SK-N-SH (cell line): ENCODE results near the gene HOXC4. TPM values are rescaled to one million over a fixed set of nuclear protein-coding genes. Genes with fewer than 3 reads are reported as not detected.

Experiments
- CTCF ChIA-PET: fragments of 300-600, 350-600 bp; formaldehyde crosslinking; extraction: SDS; loops from one replicate; lab custom pipeline; 2021; lab: Yijun Ruan, JAX
- POLR2A ChIA-PET: fragments of 350-600 bp; sonication (Branson Sonifier 250); formaldehyde crosslinking; extraction: SDS; loops from one replicate; lab custom pipeline; 2020; ENCODE audit warnings: antibody characterized with exemption, inconsistent platforms; lab: Yijun Ruan, JAX
- DNase-seq: peaks from one replicate; pipeline ENCODE4 v3.0.0; 2012
- H2AFZ ChIP-seq: fragments of 200-600 bp; sonication (generic); 2 replicates; pipeline ENCODE4 v1.8.1; 2016; ENCODE audit warnings: antibody characterized with exemption, mild to moderate bottlenecking, low read depth
- H3F3A ChIP-seq: fragments of 200-600 bp; sonication (generic); replicated peaks from 2 replicates; pipeline ENCODE3; 2016; ENCODE audit warnings: antibody characterized with exemption, mild to moderate bottlenecking; ENCODE audit not compliant: insufficient read depth
- H3K27ac ChIP-seq, 2 experiments: fragments of 200-500 bp in 1 of 2; fragments of 200-600 bp in 1 of 2; sonication (Bioruptor generic) in 1 of 2; sonication (generic), shearing (Covaris generic) in 1 of 2; 2 replicates each; pipeline versions ENCODE4 v1.5.1 to v1.6.1; 2014 to 2016; ENCODE audit warnings: low read depth in 2 of 2, inconsistent platforms in 1 of 2, low read length in 1 of 2, mild to moderate bottlenecking in 1 of 2, mixed read lengths in 1 of 2
- H3K27me3 ChIP-seq: fragments of 200-600 bp; sonication (generic), shearing (Covaris generic); 2 replicates; pipeline ENCODE4 v1.6.1; 2016; ENCODE audit warnings: mixed run types; ENCODE audit not compliant: insufficient read depth
- H3K36me3 ChIP-seq, 2 experiments: fragments of 200-500 bp in 1 of 2; fragments of 200-600 bp in 1 of 2; sonication (Bioruptor generic) in 1 of 2; sonication (generic) in 1 of 2; replicated peaks in 1 of 2; 2 replicates each; pipeline versions ENCODE3 to v1.5.1; 2014 to 2016; ENCODE audit warnings: low read length in 1 of 2, mild to moderate bottlenecking in 1 of 2; ENCODE audit not compliant: insufficient read depth in 2 of 2, control insufficient read depth in 1 of 2
- H3K4me1 ChIP-seq, 2 experiments: fragments of 200-500 bp in 1 of 2; fragments of 200-600 bp in 1 of 2; sonication (Bioruptor generic) in 1 of 2; sonication (generic), shearing (Covaris generic) in 1 of 2; 2 replicates each; pipeline versions ENCODE4 v1.5.1 to v1.6.1; 2014 to 2016; ENCODE audit warnings: low read depth in 1 of 2, low read length in 1 of 2, mixed run types in 1 of 2; ENCODE audit not compliant: insufficient read depth in 2 of 2, control insufficient read depth in 1 of 2
- H3K4me2 ChIP-seq: fragments of 200-600 bp; sonication (generic), shearing (Covaris generic); 2 replicates; pipeline ENCODE4 v1.6.1; 2017; ENCODE audit warnings: mixed run types
- H3K4me3 ChIP-seq, 2 experiments: fragments of 200-500 bp in 1 of 2; fragments of 200-600 bp in 1 of 2; sonication (Bioruptor generic) in 1 of 2; sonication (generic), shearing (Covaris generic) in 1 of 2; 2 replicates each; pipeline versions ENCODE4 v1.5.1 to v1.8.1; 2014 to 2016; ENCODE audit warnings: low read depth in 2 of 2, inconsistent platforms in 1 of 2, low read length in 1 of 2, mild to moderate bottlenecking in 1 of 2, mixed read lengths in 1 of 2, moderate library complexity in 1 of 2
- H3K79me2 ChIP-seq: fragments of 200-600 bp; sonication (generic); 2 replicates; pipeline ENCODE4 v1.8.1; 2017; ENCODE audit warnings: mild to moderate bottlenecking; ENCODE audit not compliant: insufficient read depth
- H3K9ac ChIP-seq: fragments of 200-600 bp; sonication (generic); 2 replicates; pipeline ENCODE4 v1.6.1; 2017; ENCODE audit warnings: mixed run types
- H3K9me2 ChIP-seq: fragments of 200-600 bp; sonication (generic); 2 replicates; pipeline ENCODE4 v1.6.1; 2017; ENCODE audit warnings: mixed run types
- H3K9me3 ChIP-seq: fragments of 200-600 bp; sonication (generic); 2 replicates; pipeline ENCODE4 v1.6.1; 2017; ENCODE audit warnings: mixed run types, mild to moderate bottlenecking, moderate library complexity
- H4K20me1 ChIP-seq: fragments of 200-600 bp; sonication (generic); 2 replicates; pipeline ENCODE4 v1.6.1; 2017; ENCODE audit warnings: mild to moderate bottlenecking, mixed run types; ENCODE audit not compliant: insufficient read depth
- CHD2 ChIP-seq: fragments of 150-350 bp; IDR thresholded peaks from 2 replicates; pipeline ENCODE4 v1.6.1; 2018; ENCODE audit warnings: low read length; ENCODE audit not compliant: partially characterized antibody
- EP300 ChIP-seq, 2 experiments: IDR thresholded peaks; 2 replicates each; pipeline versions ENCODE4 v1.4.0 to v1.6.1; 2012; ENCODE audit warnings: borderline replicate concordance in 1 of 2, low read depth in 1 of 2, low read length in 1 of 2
- EZH2phosphoT487 ChIP-seq: fragments of 200-600 bp; sonication (generic); IDR thresholded peaks from 2 replicates; pipeline ENCODE4 v1.6.1; 2017; ENCODE audit warnings: low read depth, mixed run types, mild to moderate bottlenecking, antibody characterized with exemption, moderate library complexity, borderline replicate concordance
- FOXJ3 ChIP-seq: sonication (generic); formaldehyde crosslinking; IDR thresholded peaks from 2 replicates; pipeline ENCODE4 v1.5.1; 2020; ENCODE audit warnings: mild to moderate bottlenecking, missing genetic modification reagents
- FOXM1 ChIP-seq: IDR thresholded peaks from 2 replicates; pipeline ENCODE4 v1.4.0; 2012; ENCODE audit warnings: low read depth, mild to moderate bottlenecking
- GABPA ChIP-seq: IDR thresholded peaks from 2 replicates; pipeline ENCODE4 v1.4.0; 2012; ENCODE audit warnings: low read depth, mild to moderate bottlenecking
- GATA2 ChIP-seq: sonication (generic); formaldehyde crosslinking; IDR thresholded peaks from 2 replicates; pipeline ENCODE4 v1.5.0; 2020; ENCODE audit warnings: mild to moderate bottlenecking, missing genetic modification reagents
- MXI1 ChIP-seq: IDR thresholded peaks from 2 replicates; pipeline ENCODE4 v1.6.1; 2012; ENCODE audit warnings: mild to moderate bottlenecking, low read depth, low read length, improper control_type of control experiment
- NFIC ChIP-seq: IDR thresholded peaks from 2 replicates; pipeline ENCODE4 v1.4.0; 2012; ENCODE audit warnings: borderline replicate concordance
- RFX5 ChIP-seq: IDR thresholded peaks from 2 replicates; pipeline ENCODE4 v1.6.1; 2012; ENCODE audit warnings: mild to moderate bottlenecking, improper control_type of control experiment, low read length
- RXRA ChIP-seq: IDR thresholded peaks from 2 replicates; pipeline ENCODE4 v1.4.0; 2012; ENCODE audit warnings: low read depth, mild to moderate bottlenecking, borderline replicate concordance
- SMC3 ChIP-seq: IDR thresholded peaks from 2 replicates; pipeline ENCODE4 v1.6.1; 2012; ENCODE audit warnings: low read depth, low read length, improper control_type of control experiment
- TEAD4 ChIP-seq: IDR thresholded peaks from 2 replicates; pipeline ENCODE4 v1.4.0; 2012; ENCODE audit warnings: mild to moderate bottlenecking, borderline replicate concordance; ENCODE audit not compliant: insufficient read depth
- YY1 ChIP-seq: IDR thresholded peaks from 2 replicates; pipeline ENCODE4 v1.4.0; 2012; ENCODE audit warnings: low read depth, mild to moderate bottlenecking
- WGBS: methylation state at CpG from one replicate; pipeline ENCODE4 v1.1.6; 2017; ENCODE audit warnings: low lambda C conversion rate; 5-methylcytosine and 5-hydroxymethylcytosine counted together
- polyA plus RNA-seq, 3 experiments: library from polyadenylated mRNA; depleted of rRNA; stranded (reverse); fragments of >200 nt; gene quantifications; 2 replicates each; pipeline ENCODE4 v1.2.3, GENCODE V29; 2012
- TF ChIP-seq, protein P1 (sequence below): IDR thresholded peaks from 2 replicates; pipeline ENCODE4 v1.4.0; 2012; ENCODE audit warnings: low read depth, borderline replicate concordance
- TF ChIP-seq, protein P2 (sequence below): fragments of 150-350 bp; IDR thresholded peaks from 2 replicates; pipeline ENCODE4 v1.6.1; 2017; ENCODE audit warnings: antibody characterized with exemption, low read length, low read depth, borderline replicate concordance
- TF ChIP-seq, protein P3 (sequence below): IDR thresholded peaks from 2 replicates; pipeline ENCODE4; 2012
- TF ChIP-seq, protein P4 (sequence below): fragments of 200-600 bp; sonication (generic); IDR thresholded peaks from 2 replicates; pipeline ENCODE4 v1.6.1; 2017; ENCODE audit warnings: antibody characterized with exemption, mild to moderate bottlenecking, moderate library complexity
- TF ChIP-seq, protein P5 (sequence below): IDR thresholded peaks from 2 replicates; pipeline ENCODE4 v1.4.0; 2012; ENCODE audit warnings: low read depth, borderline replicate concordance

Gene HOXC4
- polyA plus RNA-seq, 1 of the 3 experiments (the other 2 are of a cell fraction), result 3.7 TPM

DNA sequence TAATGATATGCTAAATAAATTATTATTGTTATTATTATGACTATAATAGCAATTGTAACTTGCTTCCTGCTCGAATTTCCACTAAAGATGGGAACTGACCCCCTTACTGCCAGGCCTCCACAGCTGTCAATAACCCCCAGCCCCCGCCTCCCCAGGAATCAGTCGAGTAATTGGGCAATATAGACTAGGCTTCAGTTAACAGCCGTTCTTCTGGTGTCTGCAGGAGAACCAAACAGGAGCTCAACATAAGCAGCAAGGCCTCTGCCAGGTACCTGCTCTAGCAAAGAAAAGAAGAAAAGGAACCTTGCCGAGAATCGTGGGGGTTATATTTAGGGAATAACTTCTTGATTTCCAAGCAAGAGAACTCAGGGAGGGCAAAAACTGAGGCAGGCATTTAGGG lies 21.8 kb downstream of the HOXC4 start:
- H3K4me1 ChIP-seq, result peaks cover 8 to 12% of the 10 kb centered on the region in 2 experiments; a peak in 3 of 4 replicates
- H3K79me2 ChIP-seq, result no peaks in the 10 kb centered on the region
- POLR2A ChIA-PET, result no interaction called here
- H3F3A ChIP-seq, result no peaks in the 10 kb centered on the region
- H3K36me3 ChIP-seq, result no peaks in the 10 kb centered on the region
- no peak overlapping the region for H2AFZ ChIP-seq
- H3K4me2 ChIP-seq, result no peak overlapping the region
- CTCF ChIA-PET, result interaction anchor here (1.9 kb wide), 1 partner anchor 10 kb away, joined by 5 read pairs; no protein-coding TSS in a partner anchor
- no peak overlapping the region for H3K9ac ChIP-seq
- TF ChIP-seq CHD2 (no peak), RFX5 (no peak), FOXM1 (no peak), FOXJ3 (CRISPR knock-in tag) (no peak), EZH2phosphoT487 (no peak), YY1 (no peak)
- TF ChIP-seq, protein P1, sequence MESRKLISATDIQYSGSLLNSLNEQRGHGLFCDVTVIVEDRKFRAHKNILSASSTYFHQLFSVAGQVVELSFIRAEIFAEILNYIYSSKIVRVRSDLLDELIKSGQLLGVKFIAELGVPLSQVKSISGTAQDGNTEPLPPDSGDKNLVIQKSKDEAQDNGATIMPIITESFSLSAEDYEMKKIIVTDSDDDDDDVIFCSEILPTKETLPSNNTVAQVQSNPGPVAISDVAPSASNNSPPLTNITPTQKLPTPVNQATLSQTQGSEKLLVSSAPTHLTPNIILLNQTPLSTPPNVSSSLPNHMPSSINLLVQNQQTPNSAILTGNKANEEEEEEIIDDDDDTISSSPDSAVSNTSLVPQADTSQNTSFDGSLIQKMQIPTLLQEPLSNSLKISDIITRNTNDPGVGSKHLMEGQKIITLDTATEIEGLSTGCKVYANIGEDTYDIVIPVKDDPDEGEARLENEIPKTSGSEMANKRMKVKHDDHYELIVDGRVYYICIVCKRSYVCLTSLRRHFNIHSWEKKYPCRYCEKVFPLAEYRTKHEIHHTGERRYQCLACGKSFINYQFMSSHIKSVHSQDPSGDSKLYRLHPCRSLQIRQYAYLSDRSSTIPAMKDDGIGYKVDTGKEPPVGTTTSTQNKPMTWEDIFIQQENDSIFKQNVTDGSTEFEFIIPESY, result no peak
- TF ChIP-seq, protein P2, sequence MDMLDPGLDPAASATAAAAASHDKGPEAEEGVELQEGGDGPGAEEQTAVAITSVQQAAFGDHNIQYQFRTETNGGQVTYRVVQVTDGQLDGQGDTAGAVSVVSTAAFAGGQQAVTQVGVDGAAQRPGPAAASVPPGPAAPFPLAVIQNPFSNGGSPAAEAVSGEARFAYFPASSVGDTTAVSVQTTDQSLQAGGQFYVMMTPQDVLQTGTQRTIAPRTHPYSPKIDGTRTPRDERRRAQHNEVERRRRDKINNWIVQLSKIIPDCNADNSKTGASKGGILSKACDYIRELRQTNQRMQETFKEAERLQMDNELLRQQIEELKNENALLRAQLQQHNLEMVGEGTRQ, result no peak
- TF ChIP-seq, protein P3, sequence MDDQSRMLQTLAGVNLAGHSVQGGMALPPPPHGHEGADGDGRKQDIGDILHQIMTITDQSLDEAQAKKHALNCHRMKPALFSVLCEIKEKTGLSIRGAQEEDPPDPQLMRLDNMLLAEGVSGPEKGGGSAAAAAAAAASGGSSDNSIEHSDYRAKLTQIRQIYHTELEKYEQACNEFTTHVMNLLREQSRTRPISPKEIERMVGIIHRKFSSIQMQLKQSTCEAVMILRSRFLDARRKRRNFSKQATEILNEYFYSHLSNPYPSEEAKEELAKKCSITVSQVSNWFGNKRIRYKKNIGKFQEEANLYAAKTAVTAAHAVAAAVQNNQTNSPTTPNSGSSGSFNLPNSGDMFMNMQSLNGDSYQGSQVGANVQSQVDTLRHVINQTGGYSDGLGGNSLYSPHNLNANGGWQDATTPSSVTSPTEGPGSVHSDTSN, result no peak
- no peak for DNase-seq
- H3K27ac ChIP-seq, result no peak overlapping the region
- no peaks in the 10 kb centered on the region for H3K9me3 ChIP-seq
- WGBS, result 64% methylated on average over 6 of the region's 6 CpGs
- no peak overlapping the region for H3K4me3 ChIP-seq
- H3K27me3 ChIP-seq, result no peaks in the 10 kb centered on the region
- H3K9me2 ChIP-seq, result no peaks in the 10 kb centered on the region
- no peaks in the 10 kb centered on the region for H4K20me1 ChIP-seq

DNA sequence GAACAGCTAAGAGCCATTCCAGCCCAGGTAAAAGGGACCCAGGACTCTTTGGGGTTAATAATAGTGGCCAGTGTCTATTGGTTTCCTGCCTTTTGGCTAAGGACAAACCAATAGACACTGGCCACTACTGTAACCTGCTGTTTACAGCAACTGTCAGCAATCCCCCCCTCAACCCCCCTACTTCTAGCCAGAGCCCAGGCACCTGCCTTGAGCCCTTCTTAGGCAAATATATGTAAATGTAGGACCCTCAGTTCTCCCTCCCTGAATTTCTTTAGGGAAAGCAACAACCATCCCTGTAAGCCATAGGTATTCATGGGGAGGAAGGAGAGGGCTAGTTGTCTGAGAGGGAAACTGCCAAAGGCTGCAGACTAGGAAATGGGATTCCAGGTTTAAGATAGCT lies 22.3 kb downstream of the HOXC4 start:
- Histone ChIP-seq H3K9me3 (no peaks in the 10 kb centered on the region), H3K4me1 (peaks cover 8 to 10% of the 10 kb centered on the region in 2 experiments; a peak in 3 of 4 replicates), H3K9ac (no peak overlapping the region), H3K27ac (no peak overlapping the region), H3F3A (no peaks in the 10 kb centered on the region), H3K27me3 (no peaks in the 10 kb centered on the region), H3K4me2 (no peak overlapping the region), H3K4me3 (no peak overlapping the region), H4K20me1 (no peaks in the 10 kb centered on the region), H3K79me2 (no peaks in the 10 kb centered on the region), H3K36me3 (no peaks in the 10 kb centered on the region), H2AFZ (no peak overlapping the region), H3K9me2 (no peaks in the 10 kb centered on the region)
- CTCF ChIA-PET, result interaction anchor here (1.9 kb wide), 1 partner anchor 10 kb away, joined by 5 read pairs; no protein-coding TSS in a partner anchor
- POLR2A ChIA-PET, result no interaction called here
- DNase-seq, result no peak
- no peak for TF ChIP-seq SMC3
- no peak for TF ChIP-seq EP300 (IDR thresholded peaks at IDR 0.05; ENCODE audit: borderline replicate concordance in 1 of 2, low read depth in 1 of 2, low read length in 1 of 2)
- TF ChIP-seq TEAD4, result no peak
- TF ChIP-seq GABPA, result no peak
- TF ChIP-seq RFX5, result no peak
- TF ChIP-seq RXRA, result no peak
- TF ChIP-seq, protein P4, sequence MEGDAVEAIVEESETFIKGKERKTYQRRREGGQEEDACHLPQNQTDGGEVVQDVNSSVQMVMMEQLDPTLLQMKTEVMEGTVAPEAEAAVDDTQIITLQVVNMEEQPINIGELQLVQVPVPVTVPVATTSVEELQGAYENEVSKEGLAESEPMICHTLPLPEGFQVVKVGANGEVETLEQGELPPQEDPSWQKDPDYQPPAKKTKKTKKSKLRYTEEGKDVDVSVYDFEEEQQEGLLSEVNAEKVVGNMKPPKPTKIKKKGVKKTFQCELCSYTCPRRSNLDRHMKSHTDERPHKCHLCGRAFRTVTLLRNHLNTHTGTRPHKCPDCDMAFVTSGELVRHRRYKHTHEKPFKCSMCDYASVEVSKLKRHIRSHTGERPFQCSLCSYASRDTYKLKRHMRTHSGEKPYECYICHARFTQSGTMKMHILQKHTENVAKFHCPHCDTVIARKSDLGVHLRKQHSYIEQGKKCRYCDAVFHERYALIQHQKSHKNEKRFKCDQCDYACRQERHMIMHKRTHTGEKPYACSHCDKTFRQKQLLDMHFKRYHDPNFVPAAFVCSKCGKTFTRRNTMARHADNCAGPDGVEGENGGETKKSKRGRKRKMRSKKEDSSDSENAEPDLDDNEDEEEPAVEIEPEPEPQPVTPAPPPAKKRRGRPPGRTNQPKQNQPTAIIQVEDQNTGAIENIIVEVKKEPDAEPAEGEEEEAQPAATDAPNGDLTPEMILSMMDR, result no peak
- no peak for TF ChIP-seq NFIC
- no peak for TF ChIP-seq MXI1
- TF ChIP-seq, protein P3, result no peak
- no peak for TF ChIP-seq EZH2phosphoT487
- TF ChIP-seq, protein P2, result no peak
- TF ChIP-seq, protein P5, sequence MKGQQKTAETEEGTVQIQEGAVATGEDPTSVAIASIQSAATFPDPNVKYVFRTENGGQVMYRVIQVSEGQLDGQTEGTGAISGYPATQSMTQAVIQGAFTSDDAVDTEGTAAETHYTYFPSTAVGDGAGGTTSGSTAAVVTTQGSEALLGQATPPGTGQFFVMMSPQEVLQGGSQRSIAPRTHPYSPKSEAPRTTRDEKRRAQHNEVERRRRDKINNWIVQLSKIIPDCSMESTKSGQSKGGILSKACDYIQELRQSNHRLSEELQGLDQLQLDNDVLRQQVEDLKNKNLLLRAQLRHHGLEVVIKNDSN, result no peak
- no peak for TF ChIP-seq GATA2
